ENCODE data around the gene ARHGEF4. TPM values are rescaled to one million over a fixed set of nuclear protein-coding genes. Genes with fewer than 3 reads are reported as not detected.

The ARHGEF4 gene
- total RNA-seq, 1 experiment from 2014 or later = 21.8 TPM

DNA sequence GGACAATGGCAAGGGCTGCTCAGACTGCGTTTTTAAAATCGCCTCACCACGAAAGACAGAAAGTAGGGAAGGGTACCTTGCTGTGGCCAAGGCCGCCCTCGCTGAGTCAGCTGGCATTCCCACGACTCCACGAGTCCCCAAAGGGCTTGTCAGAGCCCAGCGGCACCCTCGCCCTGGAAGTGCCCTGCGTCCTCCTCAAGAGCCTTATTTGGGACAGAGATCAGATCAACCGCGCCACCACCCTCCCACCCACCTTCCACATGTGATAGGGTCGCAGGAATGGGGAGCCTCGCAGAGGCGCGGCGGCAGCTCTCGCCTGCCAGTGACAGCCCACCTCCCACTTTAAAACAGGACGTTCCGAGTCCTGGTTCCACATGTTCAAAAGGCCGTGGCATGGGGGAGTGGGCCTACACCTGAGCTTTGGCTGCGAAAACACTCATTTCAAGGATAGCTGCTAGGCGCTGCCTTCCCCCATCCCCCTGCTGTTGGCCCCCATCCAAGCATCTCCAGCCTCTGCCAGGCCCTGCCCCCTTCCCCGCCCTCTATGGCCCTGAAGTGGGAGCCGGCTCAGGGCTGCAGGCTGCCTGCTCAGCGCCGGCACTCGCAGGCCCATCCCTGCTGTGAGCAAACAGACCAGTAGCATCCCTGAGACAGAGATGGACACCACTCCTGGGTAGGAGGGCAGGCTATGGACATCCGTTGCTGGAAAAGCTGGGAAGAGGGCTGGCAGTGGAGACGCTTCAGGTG, 38.1 kb upstream of the ARHGEF4 start:
- DNase-seq (ENCODE audit: low spot score) (peak; percentile 65), ATAC-seq (peak; percentile 61)
- H3K27me3 Mint-ChIP-seq (ENCODE audit: low read depth) = peaks cover 20% of the 10 kb centered on the region
- no peak overlapping the region for H3K27ac Mint-ChIP-seq
- ChIA-PET POLR2A (no interaction called here), CTCF (interaction anchor here (0.7 to 4.4 kb wide), 15 partner anchors 8 to 545 kb away, joined by 3 to 48 read pairs (median 6); no protein-coding TSS in a partner anchor)
- H3K4me3 Mint-ChIP-seq = peak overlapping the region; percentile 76
- TF ChIP-seq RORB (CRISPR knock-in tag; IDR thresholded peaks at IDR 0.05) (no peak), NR3C1 (CRISPR knock-in tag; conservative IDR thresholded peaks at IDR 0.05; ENCODE audit: low read depth) (0 out of 2 replicates have a peak, but pooled peaks have one; percentile 32), PRRX2 (CRISPR knock-in tag; IDR thresholded peaks at IDR 0.05) (no peak), ATF1 (CRISPR knock-in tag; IDR thresholded peaks at IDR 0.05) (no peak), MXD4 (CRISPR knock-in tag; IDR thresholded peaks at IDR 0.05; ENCODE audit: borderline replicate concordance) (no peak)
- TF ChIP-seq, protein P1, sequence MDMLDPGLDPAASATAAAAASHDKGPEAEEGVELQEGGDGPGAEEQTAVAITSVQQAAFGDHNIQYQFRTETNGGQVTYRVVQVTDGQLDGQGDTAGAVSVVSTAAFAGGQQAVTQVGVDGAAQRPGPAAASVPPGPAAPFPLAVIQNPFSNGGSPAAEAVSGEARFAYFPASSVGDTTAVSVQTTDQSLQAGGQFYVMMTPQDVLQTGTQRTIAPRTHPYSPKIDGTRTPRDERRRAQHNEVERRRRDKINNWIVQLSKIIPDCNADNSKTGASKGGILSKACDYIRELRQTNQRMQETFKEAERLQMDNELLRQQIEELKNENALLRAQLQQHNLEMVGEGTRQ (CRISPR knock-in tag; IDR thresholded peaks at IDR 0.05) = 0 out of 2 replicates have a peak, but pooled peaks have one; percentile 8
- TF ChIP-seq, protein P2, sequence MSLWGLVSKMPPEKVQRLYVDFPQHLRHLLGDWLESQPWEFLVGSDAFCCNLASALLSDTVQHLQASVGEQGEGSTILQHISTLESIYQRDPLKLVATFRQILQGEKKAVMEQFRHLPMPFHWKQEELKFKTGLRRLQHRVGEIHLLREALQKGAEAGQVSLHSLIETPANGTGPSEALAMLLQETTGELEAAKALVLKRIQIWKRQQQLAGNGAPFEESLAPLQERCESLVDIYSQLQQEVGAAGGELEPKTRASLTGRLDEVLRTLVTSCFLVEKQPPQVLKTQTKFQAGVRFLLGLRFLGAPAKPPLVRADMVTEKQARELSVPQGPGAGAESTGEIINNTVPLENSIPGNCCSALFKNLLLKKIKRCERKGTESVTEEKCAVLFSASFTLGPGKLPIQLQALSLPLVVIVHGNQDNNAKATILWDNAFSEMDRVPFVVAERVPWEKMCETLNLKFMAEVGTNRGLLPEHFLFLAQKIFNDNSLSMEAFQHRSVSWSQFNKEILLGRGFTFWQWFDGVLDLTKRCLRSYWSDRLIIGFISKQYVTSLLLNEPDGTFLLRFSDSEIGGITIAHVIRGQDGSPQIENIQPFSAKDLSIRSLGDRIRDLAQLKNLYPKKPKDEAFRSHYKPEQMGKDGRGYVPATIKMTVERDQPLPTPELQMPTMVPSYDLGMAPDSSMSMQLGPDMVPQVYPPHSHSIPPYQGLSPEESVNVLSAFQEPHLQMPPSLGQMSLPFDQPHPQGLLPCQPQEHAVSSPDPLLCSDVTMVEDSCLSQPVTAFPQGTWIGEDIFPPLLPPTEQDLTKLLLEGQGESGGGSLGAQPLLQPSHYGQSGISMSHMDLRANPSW (CRISPR knock-in tag; conservative IDR thresholded peaks at IDR 0.05; ENCODE audit: low read depth) = no peak
- peaks cover 20% of the 10 kb centered on the region for H3K4me1 Mint-ChIP-seq
- H3K36me3 Mint-ChIP-seq = no peaks in the 10 kb centered on the region
- H3K9me3 Mint-ChIP-seq = no peaks in the 10 kb centered on the region

DNA sequence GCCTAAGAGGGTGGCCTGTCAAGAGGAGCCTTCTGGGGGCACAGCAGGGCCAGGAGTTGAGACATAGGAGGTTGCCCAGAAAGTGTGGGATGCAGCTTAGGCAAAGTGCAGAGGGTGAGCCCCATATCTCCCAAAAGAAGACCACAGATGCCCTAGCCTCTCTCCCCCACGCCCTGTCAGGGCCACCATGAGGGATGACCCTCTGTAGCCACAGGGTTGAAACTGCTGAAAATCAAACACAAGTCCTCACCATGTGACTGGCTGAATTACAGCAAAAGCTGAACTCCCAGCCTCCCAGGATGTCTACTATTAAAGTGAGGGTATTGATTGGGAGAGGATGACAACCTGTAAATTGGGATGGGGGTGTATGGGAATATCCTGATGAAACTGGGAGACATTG, 37.4 kb upstream of the ARHGEF4 start:
- Mint-ChIP-seq H3K27ac (no peak overlapping the region), H3K4me1 (peaks cover 20% of the 10 kb centered on the region), H3K36me3 (no peaks in the 10 kb centered on the region), H3K9me3 (no peaks in the 10 kb centered on the region), H3K27me3 (ENCODE audit: low read depth) (peaks cover 20% of the 10 kb centered on the region), H3K4me3 (no peak overlapping the region)
- DNase-seq (ENCODE audit: low spot score) = no peak
- no peak for ATAC-seq
- ChIA-PET CTCF (interaction anchor here (0.9 to 3.8 kb wide), 9 partner anchors 20 to 196 kb away, joined by 3 to 48 read pairs (median 7); no protein-coding TSS in a partner anchor), POLR2A (no interaction called here)
- TF ChIP-seq TCF7 (CRISPR knock-in tag; IDR thresholded peaks at IDR 0.05; ENCODE audit: low read depth) (no peak), PRRX2 (CRISPR knock-in tag; IDR thresholded peaks at IDR 0.05) (no peak), TEAD4 (CRISPR knock-in tag; IDR thresholded peaks at IDR 0.05) (no peak), ETV6 (CRISPR knock-in tag; IDR thresholded peaks at IDR 0.05) (no peak), CREB1 (CRISPR knock-in tag; IDR thresholded peaks at IDR 0.05) (no peak), SP1 (CRISPR knock-in tag; conservative IDR thresholded peaks at IDR 0.05) (no peak)
- TF ChIP-seq, protein P2 (CRISPR knock-in tag; conservative IDR thresholded peaks at IDR 0.05; ENCODE audit: low read depth) = no peak
- TF ChIP-seq, protein P3, sequence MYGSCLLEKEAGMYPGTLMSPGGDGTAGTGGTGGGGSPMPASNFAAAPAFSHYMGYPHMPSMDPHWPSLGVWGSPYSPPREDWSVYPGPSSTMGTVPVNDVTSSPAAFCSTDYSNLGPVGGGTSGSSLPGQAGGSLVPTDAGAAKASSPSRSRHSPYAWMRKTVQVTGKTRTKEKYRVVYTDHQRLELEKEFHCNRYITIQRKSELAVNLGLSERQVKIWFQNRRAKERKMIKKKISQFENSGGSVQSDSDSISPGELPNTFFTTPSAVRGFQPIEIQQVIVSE (CRISPR knock-in tag; IDR thresholded peaks at IDR 0.05; ENCODE audit: borderline replicate concordance) = no peak
- TF ChIP-seq, protein P4, sequence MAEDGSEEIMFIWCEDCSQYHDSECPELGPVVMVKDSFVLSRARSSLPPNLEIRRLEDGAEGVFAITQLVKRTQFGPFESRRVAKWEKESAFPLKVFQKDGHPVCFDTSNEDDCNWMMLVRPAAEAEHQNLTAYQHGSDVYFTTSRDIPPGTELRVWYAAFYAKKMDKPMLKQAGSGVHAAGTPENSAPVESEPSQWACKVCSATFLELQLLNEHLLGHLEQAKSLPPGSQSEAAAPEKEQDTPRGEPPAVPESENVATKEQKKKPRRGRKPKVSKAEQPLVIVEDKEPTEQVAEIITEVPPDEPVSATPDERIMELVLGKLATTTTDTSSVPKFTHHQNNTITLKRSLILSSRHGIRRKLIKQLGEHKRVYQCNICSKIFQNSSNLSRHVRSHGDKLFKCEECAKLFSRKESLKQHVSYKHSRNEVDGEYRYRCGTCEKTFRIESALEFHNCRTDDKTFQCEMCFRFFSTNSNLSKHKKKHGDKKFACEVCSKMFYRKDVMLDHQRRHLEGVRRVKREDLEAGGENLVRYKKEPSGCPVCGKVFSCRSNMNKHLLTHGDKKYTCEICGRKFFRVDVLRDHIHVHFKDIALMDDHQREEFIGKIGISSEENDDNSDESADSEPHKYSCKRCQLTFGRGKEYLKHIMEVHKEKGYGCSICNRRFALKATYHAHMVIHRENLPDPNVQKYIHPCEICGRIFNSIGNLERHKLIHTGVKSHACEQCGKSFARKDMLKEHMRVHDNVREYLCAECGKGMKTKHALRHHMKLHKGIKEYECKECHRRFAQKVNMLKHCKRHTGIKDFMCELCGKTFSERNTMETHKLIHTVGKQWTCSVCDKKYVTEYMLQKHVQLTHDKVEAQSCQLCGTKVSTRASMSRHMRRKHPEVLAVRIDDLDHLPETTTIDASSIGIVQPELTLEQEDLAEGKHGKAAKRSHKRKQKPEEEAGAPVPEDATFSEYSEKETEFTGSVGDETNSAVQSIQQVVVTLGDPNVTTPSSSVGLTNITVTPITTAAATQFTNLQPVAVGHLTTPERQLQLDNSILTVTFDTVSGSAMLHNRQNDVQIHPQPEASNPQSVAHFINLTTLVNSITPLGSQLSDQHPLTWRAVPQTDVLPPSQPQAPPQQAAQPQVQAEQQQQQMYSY (CRISPR knock-in tag; IDR thresholded peaks at IDR 0.05) = no peak
- TF ChIP-seq, protein P5, sequence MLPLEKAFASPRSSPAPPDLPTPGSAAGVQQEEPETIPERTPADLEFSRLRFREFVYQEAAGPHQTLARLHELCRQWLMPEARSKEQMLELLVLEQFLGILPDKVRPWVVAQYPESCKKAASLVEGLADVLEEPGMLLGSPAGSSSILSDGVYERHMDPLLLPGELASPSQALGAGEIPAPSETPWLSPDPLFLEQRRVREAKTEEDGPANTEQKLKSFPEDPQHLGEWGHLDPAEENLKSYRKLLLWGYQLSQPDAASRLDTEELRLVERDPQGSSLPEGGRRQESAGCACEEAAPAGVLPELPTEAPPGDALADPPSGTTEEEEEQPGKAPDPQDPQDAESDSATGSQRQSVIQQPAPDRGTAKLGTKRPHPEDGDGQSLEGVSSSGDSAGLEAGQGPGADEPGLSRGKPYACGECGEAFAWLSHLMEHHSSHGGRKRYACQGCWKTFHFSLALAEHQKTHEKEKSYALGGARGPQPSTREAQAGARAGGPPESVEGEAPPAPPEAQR (CRISPR knock-in tag; IDR thresholded peaks at IDR 0.05) = no peak
